ENCODE results near the gene RAB1B.

Gene RAB1B

GRCh38 chr11:66293352-66293751 lies 24.9 kb downstream of the RAB1B start:
- no peak for ATAC-seq (ENCODE audit: insufficient read depth, low read depth)
- Histone ChIP-seq H3K9ac (ENCODE audit: low read depth, low read length) (no peak overlapping the region), H3K4me3 (ENCODE audit: low read depth in 1 of 2, low read length in 2 of 2) (no peak overlapping the region), H3K4me2 (ENCODE audit: insufficient read depth, low read length) (no peak overlapping the region), H2AFZ (ENCODE audit: low read depth, low read length) (no peak overlapping the region), H3K36me3 (ENCODE audit: insufficient read depth, low read length) (no peaks in the 10 kb centered on the region), H3K4me1 (ENCODE audit: insufficient read depth, low read length) (peaks cover 23% of the 10 kb centered on the region), H3K79me2 (ENCODE audit: insufficient read depth, low read length) (peaks cover 4% of the 10 kb centered on the region), H3K9me3 (ENCODE audit: insufficient read depth, low read length, severe bottlenecking) (no peaks in the 10 kb centered on the region), H4K20me1 (ENCODE audit: insufficient read depth, low read length) (no peaks in the 10 kb centered on the region), H3K27ac (ENCODE audit: low read length) (no peak overlapping the region), H3K27me3 (ENCODE audit: insufficient read depth, low read length, poor library complexity) (no peaks in the 10 kb centered on the region)
- no peak for DNase-seq
- TF ChIP-seq CTCF (IDR thresholded peaks at IDR 0.05; ENCODE audit: borderline replicate concordance, extremely low read depth, low read length, poor library complexity, severe bottlenecking) (no peak), EZH2 (IDR thresholded peaks at IDR 0.05; ENCODE audit: borderline replicate concordance, low read depth, low read length, severe bottlenecking) (no peak)

GRCh38 chr11:66293777-66294625 lies 25.6 kb downstream of the RAB1B start:
- peaks cover 21% of the 10 kb centered on the region for H3K4me1 ChIP-seq (ENCODE audit: insufficient read depth, low read length)
- no peaks in the 10 kb centered on the region for H3K27me3 ChIP-seq (ENCODE audit: insufficient read depth, low read length, poor library complexity)
- no peak for DNase-seq
- ATAC-seq (ENCODE audit: insufficient read depth, low read depth): no peak
- no peak overlapping the region for H3K4me2 ChIP-seq (ENCODE audit: insufficient read depth, low read length)
- no peak for TF ChIP-seq CTCF (IDR thresholded peaks at IDR 0.05; ENCODE audit: borderline replicate concordance, extremely low read depth, low read length, poor library complexity, severe bottlenecking)
- TF ChIP-seq EZH2 (IDR thresholded peaks at IDR 0.05; ENCODE audit: borderline replicate concordance, low read depth, low read length, severe bottlenecking): no peak
- H3K9me3 ChIP-seq (ENCODE audit: insufficient read depth, low read length, severe bottlenecking): no peaks in the 10 kb centered on the region
- H2AFZ ChIP-seq (ENCODE audit: low read depth, low read length): no peak overlapping the region
- H3K36me3 ChIP-seq (ENCODE audit: insufficient read depth, low read length): no peaks in the 10 kb centered on the region
- no peaks in the 10 kb centered on the region for H3K79me2 ChIP-seq (ENCODE audit: insufficient read depth, low read length)
- H3K4me3 ChIP-seq (ENCODE audit: low read depth in 1 of 2, low read length in 2 of 2): no peak overlapping the region
- H3K9ac ChIP-seq (ENCODE audit: low read depth, low read length): no peak overlapping the region
- no peak overlapping the region for H3K27ac ChIP-seq (ENCODE audit: low read length)
- H4K20me1 ChIP-seq (ENCODE audit: insufficient read depth, low read length): no peaks in the 10 kb centered on the region

- DNase-seq (no peak), ATAC-seq (ENCODE audit: insufficient read depth, low read depth) (no peak)
- no peak overlapping the region for H3K9ac ChIP-seq (ENCODE audit: low read depth, low read length)
- no peaks in the 10 kb centered on the region for H3K79me2 ChIP-seq (ENCODE audit: insufficient read depth, low read length)
- H3K27ac ChIP-seq (ENCODE audit: low read length): no peak overlapping the region
- TF ChIP-seq CTCF (IDR thresholded peaks at IDR 0.05; ENCODE audit: borderline replicate concordance, extremely low read depth, low read length, poor library complexity, severe bottlenecking) (no peak), EZH2 (IDR thresholded peaks at IDR 0.05; ENCODE audit: borderline replicate concordance, low read depth, low read length, severe bottlenecking) (no peak)
- H3K36me3 ChIP-seq (ENCODE audit: insufficient read depth, low read length): no peaks in the 10 kb centered on the region
- no peak overlapping the region for H3K4me2 ChIP-seq (ENCODE audit: insufficient read depth, low read length)
- no peak overlapping the region for H3K4me3 ChIP-seq (ENCODE audit: low read depth in 1 of 2, low read length in 2 of 2)
- H3K27me3 ChIP-seq (ENCODE audit: insufficient read depth, low read length, poor library complexity): no peaks in the 10 kb centered on the region
- H4K20me1 ChIP-seq (ENCODE audit: insufficient read depth, low read length): no peaks in the 10 kb centered on the region
- no peaks in the 10 kb centered on the region for H3K9me3 ChIP-seq (ENCODE audit: insufficient read depth, low read length, severe bottlenecking)
- H2AFZ ChIP-seq (ENCODE audit: low read depth, low read length): no peak overlapping the region
- H3K4me1 ChIP-seq (ENCODE audit: insufficient read depth, low read length): peaks cover 14% of the 10 kb centered on the region
These were observed 26.5 kb downstream of the RAB1B start for GRCh38 chr11:66294626-66295620.

Measured in DND-41 (cell line).